Activated CD4-positive, alpha-beta memory T cell treated with anti-CD3 and anti-CD28 coated beads, Interleukin-2, amount 10 ng/mL, durations not matched to agents 7 days and 5 days (primary cell): ENCODE measurements around the gene CCNY. TPM values are rescaled to one million over a fixed set of nuclear protein-coding genes. Genes with fewer than 3 reads are reported as not detected.

Experiments
- CTCF ChIA-PET: fragments of 350-600 bp; sonication (Branson Sonifier 250); formaldehyde crosslinking; loops from one replicate; lab custom pipeline; 2021; ENCODE audit warnings: antibody characterized with exemption, inconsistent platforms; lab: Charles Lee
- POLR2A ChIA-PET: fragments of 350-600 bp; sonication (Branson Sonifier 250); formaldehyde crosslinking; loops from one replicate; lab custom pipeline; 2021; ENCODE audit warnings: antibody characterized with exemption; lab: Charles Lee
- DNase-seq: peaks from one replicate; pipeline ENCODE4 v3.0.0-alpha.2; 2020
- H3K27ac Mint-ChIP-seq: one replicate; pipeline ENCODE4 v1.8.0; 2021; ENCODE audit warnings: mild to moderate bottlenecking, mixed read lengths
- H3K27me3 Mint-ChIP-seq: one replicate; pipeline ENCODE4 v1.8.0; 2021; ENCODE audit warnings: mixed read lengths
- H3K36me3 Mint-ChIP-seq: one replicate; pipeline ENCODE4 v1.8.0; 2021; ENCODE audit warnings: low read depth, mixed read lengths
- H3K4me1 Mint-ChIP-seq: one replicate; pipeline ENCODE4 v1.8.0; 2021; ENCODE audit warnings: mixed read lengths
- H3K4me3 Mint-ChIP-seq: one replicate; pipeline ENCODE4 v1.8.0; 2021; ENCODE audit warnings: mild to moderate bottlenecking, mixed read lengths
- H3K9me3 Mint-ChIP-seq: one replicate; pipeline ENCODE4 v1.8.0; 2021; ENCODE audit warnings: mixed read lengths
- total RNA-seq, 2 experiments: library from RNA; stranded (reverse); gene quantifications; one replicate each; pipeline ENCODE4 v1.2.3, GENCODE V29; 2021

The CCNY gene
- total RNA-seq, 2 experiments from 2014 or later, result 49.3 to 56.7 TPM

- peaks cover 2% of the 10 kb centered on the region for H3K27me3 Mint-ChIP-seq
- POLR2A ChIA-PET, result no interaction called here
- no peak overlapping the region for H3K4me3 Mint-ChIP-seq
- no peak overlapping the region for H3K27ac Mint-ChIP-seq
- no peaks in the 10 kb centered on the region for H3K36me3 Mint-ChIP-seq
- peaks cover 7% of the 10 kb centered on the region for H3K9me3 Mint-ChIP-seq
- no peak for DNase-seq
- CTCF ChIA-PET, result interaction anchor here (1.6 kb wide), 1 partner anchor 40 kb away, joined by 4 read pairs; no protein-coding TSS in a partner anchor
- no peaks in the 10 kb centered on the region for H3K4me1 Mint-ChIP-seq
Observed at GRCh38 chr10:35595106-35595505, 258.8 kb downstream of the CCNY start.

- no peak for DNase-seq
- POLR2A ChIA-PET, result no interaction called here
Observed at GRCh38 chr10:35598379-35598778, 262.1 kb downstream of the CCNY start.

GRCh38 chr10:35600193-35600592 lies 263.9 kb downstream of the CCNY start:
- POLR2A ChIA-PET, result no interaction called here
- CTCF ChIA-PET, result no interaction called here

More at GRCh38 chr10:35598379-35598778, 262.1 kb downstream of the CCNY start:
- no peak overlapping the region for H3K27ac Mint-ChIP-seq
- no peaks in the 10 kb centered on the region for H3K36me3 Mint-ChIP-seq
- no peaks in the 10 kb centered on the region for H3K27me3 Mint-ChIP-seq
- H3K4me3 Mint-ChIP-seq, result no peak overlapping the region
- peaks cover 2% of the 10 kb centered on the region for H3K9me3 Mint-ChIP-seq
- CTCF ChIA-PET, result no interaction called here
- H3K4me1 Mint-ChIP-seq, result no peaks in the 10 kb centered on the region

GRCh38 chr10:35605191-35605590 lies 268.9 kb downstream of the CCNY start, which contains the start of gene GJD4:
Gene GJD4, plus strand, starts transcription at chr10:35605341. Its CDS starts 227 bp downstream, at chr10:35605568.
- H3K9me3 Mint-ChIP-seq, result peaks cover 4% of the 10 kb centered on the region
- no peaks in the 10 kb centered on the region for H3K36me3 Mint-ChIP-seq
- no peak within 1 kb of the TSS for H3K4me3 Mint-ChIP-seq
- ChIA-PET CTCF (no interaction called here), POLR2A (no interaction called here)
- peaks cover 30% of the 10 kb centered on the region for H3K27me3 Mint-ChIP-seq
- H3K4me1 Mint-ChIP-seq, result peaks cover 7% of the 10 kb centered on the region
- no peak for DNase-seq
- H3K27ac Mint-ChIP-seq, result no peak within 1 kb of the TSS

More at GRCh38 chr10:35600193-35600592, 263.9 kb downstream of the CCNY start:
- no peaks in the 10 kb centered on the region for H3K4me1 Mint-ChIP-seq
- peaks cover 2% of the 10 kb centered on the region for H3K9me3 Mint-ChIP-seq
- no peak overlapping the region for H3K27ac Mint-ChIP-seq
- no peak overlapping the region for H3K4me3 Mint-ChIP-seq
- no peaks in the 10 kb centered on the region for H3K36me3 Mint-ChIP-seq
- DNase-seq, result no peak
- peaks cover 9% of the 10 kb centered on the region for H3K27me3 Mint-ChIP-seq

GRCh38 chr10:35606430-35606829 lies 270.1 kb downstream of the CCNY start:
- Mint-ChIP-seq H3K4me3 (no peak overlapping the region), H3K36me3 (no peaks in the 10 kb centered on the region), H3K9me3 (peaks cover 4% of the 10 kb centered on the region), H3K4me1 (peaks cover 7% of the 10 kb centered on the region), H3K27ac (no peak overlapping the region), H3K27me3 (peaks cover 34% of the 10 kb centered on the region)
- CTCF ChIA-PET, result no interaction called here
- no peak for DNase-seq
- POLR2A ChIA-PET, result no interaction called here

- Mint-ChIP-seq H3K27ac (no peak overlapping the region), H3K4me3 (peak overlapping the region; percentile 55), H3K4me1 (peaks cover 7% of the 10 kb centered on the region), H3K9me3 (peaks cover 4% of the 10 kb centered on the region), H3K27me3 (peaks cover 34% of the 10 kb centered on the region), H3K36me3 (no peaks in the 10 kb centered on the region)
- POLR2A ChIA-PET, result no interaction called here
- DNase-seq, result peak; percentile 29
- CTCF ChIA-PET, result no interaction called here
Observed at GRCh38 chr10:35607475-35608327, 271.4 kb downstream of the CCNY start.

GRCh38 chr10:35608328-35608672 lies 272.0 kb downstream of the CCNY start:
- H3K27ac Mint-ChIP-seq, result no peak overlapping the region
- no peak overlapping the region for H3K4me3 Mint-ChIP-seq
- DNase-seq, result no peak
- peaks cover 7% of the 10 kb centered on the region for H3K4me1 Mint-ChIP-seq
- ChIA-PET CTCF (no interaction called here), POLR2A (no interaction called here)
- H3K27me3 Mint-ChIP-seq, result peaks cover 34% of the 10 kb centered on the region
- H3K36me3 Mint-ChIP-seq, result no peaks in the 10 kb centered on the region
- H3K9me3 Mint-ChIP-seq, result peaks cover 4% of the 10 kb centered on the region

- Mint-ChIP-seq H3K27me3 (peaks cover 33% of the 10 kb centered on the region), H3K27ac (no peak overlapping the region), H3K4me3 (no peak overlapping the region), H3K36me3 (no peaks in the 10 kb centered on the region), H3K9me3 (peaks cover 4% of the 10 kb centered on the region), H3K4me1 (peaks cover 7% of the 10 kb centered on the region)
- DNase-seq, result no peak
- ChIA-PET POLR2A (no interaction called here), CTCF (interaction anchor here (0.9 kb wide), 1 partner anchor 48 kb away, joined by 3 read pairs; no protein-coding TSS in a partner anchor)
Observed at GRCh38 chr10:35611750-35612149, 275.4 kb downstream of the CCNY start.

GRCh38 chr10:35612385-35613106 lies 276.2 kb downstream of the CCNY start:
- Mint-ChIP-seq H3K27ac (no peak overlapping the region), H3K27me3 (peaks cover 27% of the 10 kb centered on the region), H3K4me1 (peaks cover 3% of the 10 kb centered on the region), H3K4me3 (no peak overlapping the region), H3K36me3 (no peaks in the 10 kb centered on the region), H3K9me3 (peaks cover 4% of the 10 kb centered on the region)
- ChIA-PET CTCF (no interaction called here), POLR2A (no interaction called here)
- DNase-seq, result no peak

GRCh38 chr10:35613107-35613440 lies 276.8 kb downstream of the CCNY start:
- ChIA-PET POLR2A (no interaction called here), CTCF (no interaction called here)
- no peaks in the 10 kb centered on the region for H3K4me1 Mint-ChIP-seq

GRCh38 chr10:35613597-35614226 lies 277.4 kb downstream of the CCNY start:
- Mint-ChIP-seq H3K4me1 (no peaks in the 10 kb centered on the region), H3K4me3 (no peak overlapping the region), H3K27ac (no peak overlapping the region), H3K27me3 (peaks cover 24% of the 10 kb centered on the region), H3K9me3 (peaks cover 4% of the 10 kb centered on the region), H3K36me3 (no peaks in the 10 kb centered on the region)
- ChIA-PET POLR2A (no interaction called here), CTCF (no interaction called here)
- DNase-seq, result no peak

More at GRCh38 chr10:35613107-35613440, 276.8 kb downstream of the CCNY start:
- no peak overlapping the region for H3K4me3 Mint-ChIP-seq
- DNase-seq, result no peak
- peaks cover 4% of the 10 kb centered on the region for H3K9me3 Mint-ChIP-seq
- H3K27ac Mint-ChIP-seq, result no peak overlapping the region
- H3K36me3 Mint-ChIP-seq, result no peaks in the 10 kb centered on the region
- H3K27me3 Mint-ChIP-seq, result peaks cover 26% of the 10 kb centered on the region

- CTCF ChIA-PET, result no interaction called here
- Mint-ChIP-seq H3K4me1 (no peaks in the 10 kb centered on the region), H3K9me3 (peaks cover 5% of the 10 kb centered on the region), H3K36me3 (no peaks in the 10 kb centered on the region), H3K4me3 (no peak overlapping the region), H3K27me3 (peaks cover 24% of the 10 kb centered on the region), H3K27ac (no peak overlapping the region)
- no peak for DNase-seq
- POLR2A ChIA-PET, result no interaction called here
Observed at GRCh38 chr10:35614312-35614711, 278.0 kb downstream of the CCNY start.
